ENCODE results near the gene CORO7. TPM values are rescaled to one million over a fixed set of nuclear protein-coding genes. Genes with fewer than 3 reads are reported as not detected.

The CORO7 gene
- total RNA-seq, 1 experiment from 2014 or later: 14.3 TPM

DNA sequence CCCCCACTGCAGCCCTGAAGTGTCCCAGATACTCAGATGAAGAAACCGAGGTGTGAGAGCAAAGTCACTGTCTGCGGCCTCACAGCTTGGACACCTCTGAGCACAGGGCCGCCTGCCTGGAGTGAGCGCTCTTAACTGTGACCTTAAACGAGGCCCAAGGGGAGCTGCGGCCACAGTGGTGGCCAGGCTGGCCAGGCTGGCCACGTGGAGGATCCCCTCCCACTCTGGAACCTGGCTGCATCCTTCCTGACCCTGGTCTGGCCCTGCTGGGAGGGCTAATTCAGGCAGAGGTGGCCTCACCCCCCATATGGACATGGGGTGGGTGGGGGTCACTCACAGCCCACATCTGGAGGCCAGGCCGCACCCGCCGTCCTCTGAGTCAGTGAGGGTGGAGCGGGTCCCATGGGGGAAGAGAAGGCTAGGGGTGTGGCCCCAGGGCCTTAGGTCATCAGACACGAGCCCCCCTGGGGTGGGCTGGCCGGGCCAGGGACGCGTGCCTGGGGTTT, 38.2 kb downstream of the CORO7 start:
- POLR2A ChIA-PET (ENCODE audit: unreplicated experiment): interaction anchor here (0.6 kb wide), 1 partner anchor 9 kb away, joined by 4 read pairs; no protein-coding TSS in a partner anchor
- Histone ChIP-seq H3F3A (ENCODE audit: low read length, unreplicated experiment) (no peaks in the 10 kb centered on the region), H4K20me1 (ENCODE audit: low read length) (peaks cover 4% of the 10 kb centered on the region; the same call in 1 of the 2 replicates), H3K4me3 (ENCODE audit: low read length) (no peak overlapping the region), H3K27ac (ENCODE audit: low read length) (no peak overlapping the region), H3K4me1 (ENCODE audit: insufficient read depth, low read length) (peaks cover 36% of the 10 kb centered on the region), H3K9me2 (replicated peaks; ENCODE audit: low read length) (no peaks in the 10 kb centered on the region), H3K79me2 (ENCODE audit: low read length) (peaks cover 10% of the 10 kb centered on the region), H3K4me2 (ENCODE audit: low read length) (no peak overlapping the region), H3K27me3 (ENCODE audit: low read length) (no peaks in the 10 kb centered on the region), H3K9ac (ENCODE audit: low read length) (no peak overlapping the region), H2AFZ (ENCODE audit: low read length) (no peak overlapping the region), H3K9me3 (ENCODE audit: low read length) (no peaks in the 10 kb centered on the region), H3K36me3 (ENCODE audit: low read depth, low read length) (no peaks in the 10 kb centered on the region)
- intact Hi-C loops (cut with micrococcal nuclease): no loop called here
- TF ChIP-seq EZH2 (IDR thresholded peaks at IDR 0.05; ENCODE audit: low read length, unreplicated experiment): no peak
- TF ChIP-seq EZH2phosphoT487 (IDR thresholded peaks at IDR 0.05; ENCODE audit: borderline replicate concordance, low read length): no peak
- TF ChIP-seq, protein P1, sequence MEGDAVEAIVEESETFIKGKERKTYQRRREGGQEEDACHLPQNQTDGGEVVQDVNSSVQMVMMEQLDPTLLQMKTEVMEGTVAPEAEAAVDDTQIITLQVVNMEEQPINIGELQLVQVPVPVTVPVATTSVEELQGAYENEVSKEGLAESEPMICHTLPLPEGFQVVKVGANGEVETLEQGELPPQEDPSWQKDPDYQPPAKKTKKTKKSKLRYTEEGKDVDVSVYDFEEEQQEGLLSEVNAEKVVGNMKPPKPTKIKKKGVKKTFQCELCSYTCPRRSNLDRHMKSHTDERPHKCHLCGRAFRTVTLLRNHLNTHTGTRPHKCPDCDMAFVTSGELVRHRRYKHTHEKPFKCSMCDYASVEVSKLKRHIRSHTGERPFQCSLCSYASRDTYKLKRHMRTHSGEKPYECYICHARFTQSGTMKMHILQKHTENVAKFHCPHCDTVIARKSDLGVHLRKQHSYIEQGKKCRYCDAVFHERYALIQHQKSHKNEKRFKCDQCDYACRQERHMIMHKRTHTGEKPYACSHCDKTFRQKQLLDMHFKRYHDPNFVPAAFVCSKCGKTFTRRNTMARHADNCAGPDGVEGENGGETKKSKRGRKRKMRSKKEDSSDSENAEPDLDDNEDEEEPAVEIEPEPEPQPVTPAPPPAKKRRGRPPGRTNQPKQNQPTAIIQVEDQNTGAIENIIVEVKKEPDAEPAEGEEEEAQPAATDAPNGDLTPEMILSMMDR (conservative IDR thresholded peaks at IDR 0.05; ENCODE audit: low read depth, low read length): no peak
- no TSS peak for BruUV-seq (replicated peaks)
- CTCF ChIA-PET: interaction anchor here (1.0 kb wide), 1 partner anchor 24 kb away, joined by 3 read pairs; no protein-coding TSS in a partner anchor
- no peak for ATAC-seq
- no peak for DNase-seq

DNA sequence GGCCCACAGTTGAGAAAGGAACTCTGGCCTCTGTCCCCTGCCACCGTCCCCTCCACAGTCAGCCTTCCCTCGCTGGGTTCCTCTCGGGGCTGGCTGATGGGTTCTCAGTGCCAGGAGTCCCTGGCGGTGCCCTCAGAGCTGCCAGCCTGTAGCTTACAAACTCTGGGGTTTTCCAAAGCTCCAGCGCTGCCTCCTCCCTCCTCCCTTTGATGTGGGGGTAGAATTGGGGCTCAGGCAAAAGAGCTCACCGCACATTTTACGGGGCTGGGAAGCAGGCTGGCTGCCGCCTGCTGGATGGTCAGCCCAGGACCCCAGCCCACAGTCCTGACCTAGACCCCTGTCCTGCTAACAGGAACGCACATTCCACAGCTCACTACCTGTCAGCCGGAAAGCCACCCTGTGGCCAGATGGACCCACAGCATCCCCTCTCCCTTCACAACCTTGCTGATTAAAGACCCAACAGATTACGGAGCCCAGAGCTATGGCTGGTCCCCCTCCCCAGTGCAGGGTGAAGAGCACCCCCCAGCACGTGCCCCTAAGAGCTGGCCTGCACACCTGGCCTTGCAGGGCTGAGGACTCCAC, 38.7 kb downstream of the CORO7 start:
- Histone ChIP-seq H3K4me3 (ENCODE audit: low read length) (no peak overlapping the region), H3K9ac (ENCODE audit: low read length) (no peak overlapping the region), H3K4me2 (ENCODE audit: low read length) (no peak overlapping the region), H3K27me3 (ENCODE audit: low read length) (no peaks in the 10 kb centered on the region), H2AFZ (ENCODE audit: low read length) (no peak overlapping the region), H3F3A (ENCODE audit: low read length, unreplicated experiment) (no peaks in the 10 kb centered on the region), H3K4me1 (ENCODE audit: insufficient read depth, low read length) (peaks cover 42% of the 10 kb centered on the region), H3K9me3 (ENCODE audit: low read length) (no peaks in the 10 kb centered on the region), H4K20me1 (ENCODE audit: low read length) (peaks cover 7% of the 10 kb centered on the region; the same call in 1 of the 2 replicates), H3K79me2 (ENCODE audit: low read length) (peaks cover 13% of the 10 kb centered on the region), H3K27ac (ENCODE audit: low read length) (no peak overlapping the region), H3K36me3 (ENCODE audit: low read depth, low read length) (no peaks in the 10 kb centered on the region), H3K9me2 (replicated peaks; ENCODE audit: low read length) (no peaks in the 10 kb centered on the region)
- intact Hi-C loops (cut with micrococcal nuclease): no loop called here
- BruUV-seq (replicated peaks): no TSS peak
- ATAC-seq: no peak
- POLR2A ChIA-PET (ENCODE audit: unreplicated experiment): interaction anchor here (0.6 kb wide), 1 partner anchor 9 kb away, joined by 4 read pairs; no protein-coding TSS in a partner anchor
- no peak for TF ChIP-seq EZH2phosphoT487 (IDR thresholded peaks at IDR 0.05; ENCODE audit: borderline replicate concordance, low read length)
- TF ChIP-seq EZH2 (IDR thresholded peaks at IDR 0.05; ENCODE audit: low read length, unreplicated experiment): no peak
- TF ChIP-seq, protein P1 (conservative IDR thresholded peaks at IDR 0.05; ENCODE audit: low read depth, low read length): no peak
- CTCF ChIA-PET: interaction anchor here (1.0 kb wide), 1 partner anchor 25 kb away, joined by 3 read pairs; no protein-coding TSS in a partner anchor
- DNase-seq: no peak
